DND-41 (cell line): ENCODE measurements around the gene STRA8.

Experiments
- ATAC-seq: fragments of 200-7000 bp; cut with Tn5 transposase; 3 replicates; pipeline ENCODE4 v1.9.1; 2021; ENCODE audit warnings: low read depth; ENCODE audit not compliant: insufficient read depth
- DNase-seq: peaks from one replicate; pipeline ENCODE4 v3.0.0-alpha.2; 2020
- H2AFZ ChIP-seq: 2 replicates; pipeline ENCODE4 v1.6.0; 2012; ENCODE audit warnings: low read depth, low read length
- H3K27ac ChIP-seq: 2 replicates; pipeline ENCODE4 v1.5.1; 2012; ENCODE audit warnings: low read length, inconsistent platforms
- H3K27me3 ChIP-seq: fragments of 200-600 bp; sonication (generic); 2 replicates; pipeline ENCODE4 v1.6.0; 2012; ENCODE audit warnings: low read length, mild to moderate bottlenecking, inconsistent platforms; ENCODE audit not compliant: insufficient read depth, poor library complexity
- H3K36me3 ChIP-seq: 2 replicates; pipeline ENCODE4 v1.5.1; 2012; ENCODE audit warnings: low read length, inconsistent platforms; ENCODE audit not compliant: insufficient read depth
- H3K4me1 ChIP-seq: 2 replicates; pipeline ENCODE4 v1.5.1; 2012; ENCODE audit warnings: mild to moderate bottlenecking, low read length; ENCODE audit not compliant: insufficient read depth
- H3K4me2 ChIP-seq: 2 replicates; pipeline ENCODE4 v1.6.0; 2012; ENCODE audit warnings: mild to moderate bottlenecking, moderate library complexity, low read length, inconsistent platforms; ENCODE audit not compliant: insufficient read depth
- H3K4me3 ChIP-seq, 2 experiments: fragments of 200-600 bp in 1 of 2; shearing (Covaris generic) in 1 of 2; 2 replicates each; pipeline ENCODE4 v1.5.1; 2012 to 2016; ENCODE audit warnings: inconsistent platforms in 2 of 2, low read length in 2 of 2, mild to moderate bottlenecking in 2 of 2, low read depth in 1 of 2, moderate library complexity in 1 of 2
- H3K79me2 ChIP-seq: 2 replicates; pipeline ENCODE4 v1.6.0; 2012; ENCODE audit warnings: low read length, inconsistent platforms; ENCODE audit not compliant: insufficient read depth
- H3K9ac ChIP-seq: 2 replicates; pipeline ENCODE4 v1.6.0; 2012; ENCODE audit warnings: low read depth, mild to moderate bottlenecking, inconsistent platforms, low read length, moderate library complexity
- H3K9me3 ChIP-seq: 2 replicates; pipeline ENCODE4 v1.5.1; 2012; ENCODE audit warnings: low read length, moderate library complexity, mild to moderate bottlenecking, inconsistent platforms; ENCODE audit not compliant: insufficient read depth, severe bottlenecking
- H4K20me1 ChIP-seq: 2 replicates; pipeline ENCODE4 v1.6.0; 2012; ENCODE audit warnings: low read length; ENCODE audit not compliant: insufficient read depth
- CTCF ChIP-seq: IDR thresholded peaks from 2 replicates; pipeline ENCODE4 v1.5.1; 2012; ENCODE audit warnings: borderline replicate concordance, low read length, moderate library complexity, mild to moderate bottlenecking; ENCODE audit not compliant: poor library complexity, severe bottlenecking; ENCODE audit errors: extremely low read depth
- EZH2 ChIP-seq: IDR thresholded peaks from 3 replicates; pipeline ENCODE4 v1.6.1; 2012; ENCODE audit warnings: borderline replicate concordance, low read depth, mild to moderate bottlenecking, moderate library complexity, low read length, inconsistent platforms; ENCODE audit not compliant: severe bottlenecking

Gene STRA8

DNA sequence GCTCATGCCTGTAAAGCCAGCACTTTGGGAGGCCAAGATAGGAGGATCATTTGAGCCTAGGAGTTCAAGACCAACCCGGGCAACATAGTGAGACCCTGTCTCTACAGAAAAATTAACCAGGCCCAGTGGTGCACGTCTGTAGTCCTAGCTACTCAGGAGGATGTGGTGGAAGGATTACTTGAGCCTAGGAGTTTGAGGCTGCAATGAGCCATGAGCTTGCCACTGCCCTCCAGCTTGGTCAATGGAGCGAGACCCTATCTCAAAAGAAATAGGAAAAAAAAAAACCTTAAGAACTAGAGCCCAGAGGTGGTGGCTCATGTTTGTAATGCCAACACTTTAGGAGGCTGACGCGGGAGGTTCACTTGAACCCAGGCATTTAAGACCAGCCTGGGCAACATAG is 2.2 kb downstream of the STRA8 start:
- no peak overlapping the region for H3K27ac ChIP-seq
- H3K9me3 ChIP-seq = no peaks in the 10 kb centered on the region
- H4K20me1 ChIP-seq = no peaks in the 10 kb centered on the region
- no peak overlapping the region for H2AFZ ChIP-seq
- no peaks in the 10 kb centered on the region for H3K79me2 ChIP-seq
- no peak overlapping the region for H3K4me3 ChIP-seq
- H3K27me3 ChIP-seq = peaks cover 3% of the 10 kb centered on the region
- H3K9ac ChIP-seq = no peak overlapping the region
- DNase-seq (no peak), ATAC-seq (no peak)
- TF ChIP-seq EZH2 = no peak
- TF ChIP-seq CTCF = no peak
- no peaks in the 10 kb centered on the region for H3K4me1 ChIP-seq
- H3K36me3 ChIP-seq = no peaks in the 10 kb centered on the region
- H3K4me2 ChIP-seq = no peak overlapping the region

DNA sequence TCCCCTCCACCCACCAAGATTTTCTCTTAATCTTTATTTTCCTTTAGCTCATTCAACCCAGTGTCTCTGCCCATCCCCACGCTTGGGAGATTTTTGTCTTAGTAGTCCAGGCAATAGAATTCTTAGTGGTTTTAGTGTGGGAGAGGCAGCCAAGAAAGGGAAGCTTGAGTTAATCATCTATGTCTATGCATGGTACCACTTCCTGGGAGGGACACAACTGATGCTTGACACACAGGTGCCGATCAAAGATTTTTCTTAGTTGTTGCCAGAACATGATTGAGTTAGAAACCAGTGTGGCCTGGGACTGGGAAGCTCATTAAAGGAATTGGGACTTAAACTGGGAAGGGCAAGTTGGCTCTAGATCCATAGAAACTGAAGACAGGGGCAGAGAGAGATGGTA is 3.1 kb downstream of the STRA8 start:
- no peak overlapping the region for H3K9ac ChIP-seq
- no peak overlapping the region for H2AFZ ChIP-seq
- no peak overlapping the region for H3K4me3 ChIP-seq
- no peaks in the 10 kb centered on the region for H3K36me3 ChIP-seq
- DNase-seq (no peak), ATAC-seq (no peak)
- no peaks in the 10 kb centered on the region for H3K9me3 ChIP-seq
- H4K20me1 ChIP-seq = no peaks in the 10 kb centered on the region
- H3K4me2 ChIP-seq = no peak overlapping the region
- peaks cover 3% of the 10 kb centered on the region for H3K27me3 ChIP-seq
- TF ChIP-seq CTCF (no peak), EZH2 (no peak)
- H3K79me2 ChIP-seq = no peaks in the 10 kb centered on the region
- no peaks in the 10 kb centered on the region for H3K4me1 ChIP-seq
- no peak overlapping the region for H3K27ac ChIP-seq

DNA sequence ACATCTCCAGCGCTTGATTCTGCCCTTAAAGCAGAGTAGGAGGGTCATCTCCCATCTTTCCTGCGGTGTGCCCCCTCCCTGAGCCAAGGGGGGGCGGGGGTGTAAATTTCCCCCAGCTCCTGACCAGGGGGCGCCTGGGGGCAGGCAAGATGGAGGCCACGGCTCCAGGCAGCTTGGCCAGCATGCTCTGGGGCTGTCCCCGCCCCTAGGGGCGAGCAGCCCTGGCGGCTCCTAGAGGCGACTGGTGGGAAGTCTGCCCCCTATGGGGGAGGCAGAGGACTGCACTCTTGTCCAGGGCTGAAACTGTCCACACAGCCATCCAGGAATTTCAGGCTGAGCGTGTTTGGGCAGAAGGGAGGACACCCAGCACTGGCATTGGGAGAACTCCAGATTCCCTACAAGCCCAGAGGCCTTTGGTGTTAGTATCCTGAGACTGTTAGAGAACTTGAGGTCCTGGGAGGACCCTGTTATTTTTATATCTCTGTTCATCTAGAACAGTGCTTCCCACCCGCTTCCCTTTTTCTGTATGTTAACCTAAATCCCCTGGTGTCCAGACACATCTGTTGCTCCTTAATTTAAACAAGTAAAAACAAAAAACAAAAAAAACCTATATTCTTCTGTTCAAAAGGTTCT is 4.6 kb downstream of the STRA8 start:
- ATAC-seq (peak; percentile 62; the same call in 1 of the 3 replicates), DNase-seq (peak; percentile 9)
- Histone ChIP-seq H3K36me3 (no peaks in the 10 kb centered on the region), H3K4me1 (no peaks in the 10 kb centered on the region), H4K20me1 (no peaks in the 10 kb centered on the region), H3K4me3 (no peak overlapping the region), H3K27me3 (peaks cover 3% of the 10 kb centered on the region), H3K9ac (no peak overlapping the region), H3K79me2 (no peaks in the 10 kb centered on the region), H3K4me2 (no peak overlapping the region), H3K9me3 (no peaks in the 10 kb centered on the region), H2AFZ (no peak overlapping the region), H3K27ac (no peak overlapping the region)
- peak; percentile 58 for TF ChIP-seq CTCF
- TF ChIP-seq EZH2 = no peak
